Thyroid gland (tissue), 4 donors: Measurements from ENCODE around the gene NT5DC2.

Experiments used
- CTCF ChIP-seq, 6 experiments: fragments of 200-600 bp in 3 of 6; fragments of 450-650 bp in 3 of 6; sonication (generic) in 3 of 6; IDR thresholded peaks; one replicate each; pipeline ENCODE4 v1.5.1; 2016 to 2019; ENCODE audit warnings: antibody characterized with exemption in 6 of 6, mild to moderate bottlenecking in 2 of 6, inconsistent platforms in 1 of 6, moderate library complexity in 1 of 6
- POLR2A ChIP-seq, 2 donors: fragments of 450-650 bp; IDR thresholded peaks; one replicate each; pipeline ENCODE4 v1.6.1; 2017; ENCODE audit warnings: antibody characterized with exemption in 2 of 2, mild to moderate bottlenecking in 2 of 2, moderate library complexity in 1 of 2

- TF ChIP-seq CTCF (IDR thresholded peaks at IDR 0.05) (no peak), POLR2A (IDR thresholded peaks at IDR 0.05) (no peak)
Observed at GRCh38 chr3:52495777-52496602, 37.7 kb downstream of the NT5DC2 start.
